Thymus (tissue), 11 donors: Measurements from ENCODE around the gene GRK5. TPM values are rescaled to one million over a fixed set of nuclear protein-coding genes. Genes with fewer than 3 reads are reported as not detected.

Source experiments
- DNase-seq, 9 donors: peaks; one replicate each; pipeline ENCODE4 v3.0.0-alpha.2; 2013; ENCODE audit warnings: low spot score in 9 of 9, low read depth in 6 of 9, missing footprints in 1 of 9
- H3K27ac ChIP-seq, 2 donors: one replicate each; pipeline ENCODE4 v1.5.1; 2013; ENCODE audit warnings: control low read depth in 1 of 2, low read depth in 1 of 2, low read length in 1 of 2, mild to moderate bottlenecking in 1 of 2, moderate library complexity in 1 of 2
- H3K27me3 ChIP-seq, 2 donors: one replicate each; pipeline ENCODE4 v1.5.1; 2013; ENCODE audit warnings: low read length in 1 of 2; ENCODE audit not compliant: control insufficient read depth in 2 of 2, insufficient read depth in 1 of 2
- H3K36me3 ChIP-seq, 2 donors: one replicate each; pipeline ENCODE4 v1.5.1; 2013; ENCODE audit warnings: low read length in 1 of 2, mild to moderate bottlenecking in 1 of 2, moderate library complexity in 1 of 2; ENCODE audit not compliant: control insufficient read depth in 2 of 2, insufficient read depth in 2 of 2
- H3K4me1 ChIP-seq, 2 donors: one replicate each; pipeline ENCODE4 v1.5.1; 2013; ENCODE audit warnings: low read length in 2 of 2; ENCODE audit not compliant: control insufficient read depth in 2 of 2, insufficient read depth in 2 of 2
- H3K4me3 ChIP-seq, 2 donors: one replicate each; pipeline ENCODE4 v1.5.1; 2013; ENCODE audit warnings: low read length in 2 of 2, control low read depth in 1 of 2, mild to moderate bottlenecking in 1 of 2
- H3K9me3 ChIP-seq, 2 donors: one replicate each; pipeline ENCODE4 v1.5.1; 2013; ENCODE audit warnings: low read length in 1 of 2, mild to moderate bottlenecking in 1 of 2; ENCODE audit not compliant: control insufficient read depth in 2 of 2, insufficient read depth in 1 of 2
- WGBS: extraction: QIAGEN DNeasy Blood & Tissue Kit; methylation state at CpG from one replicate; pipeline ENCODE4 v1.1.7; 2013; 5-methylcytosine and 5-hydroxymethylcytosine counted together
- polyA plus RNA-seq: library from polyadenylated mRNA; stranded (reverse); fragments of 200-250 nt; gene quantifications from one replicate; pipeline ENCODE4 v1.2.3, GENCODE V29; 2013
- total RNA-seq: library from RNA; stranded (reverse); fragments of 120-200 nt; gene quantifications from one replicate; pipeline ENCODE4 v1.2.4, GENCODE V29; 2013
- donor health status: healthy.

Gene GRK5
- total and polyA plus RNA-seq, 2 donors: 14.4 to 18.5 TPM

- Histone ChIP-seq H3K4me3 (peak overlapping the region; percentile 40 to 73), H3K4me1 (peaks cover 13 to 27% of the 10 kb centered on the region in 2 donors), H3K27ac (peak overlapping the region; percentile 81 to 94), H3K9me3 (peaks cover 0 to 6% of the 10 kb centered on the region in 2 donors), H3K36me3 (no peaks in the 10 kb centered on the region), H3K27me3 (no peaks in the 10 kb centered on the region)
- DNase-seq: peak in 4 of 9 donors; percentile 33 to 62 (median 34)
- 39% methylated on average over 17 of the region's 17 CpGs for WGBS
Observed at GRCh38 chr10:119205894-119206602, 1.3 kb upstream of the GRK5 start.

GRCh38 chr10:119206603-119207365, 587 bp upstream of the GRK5 start:
- DNase-seq: peak in 7 of 9 donors; percentile 38 to 83 (median 68)
- WGBS: under 1% methylated on average over 97 of the region's 97 CpGs
- H3K36me3 ChIP-seq: no peaks in the 10 kb centered on the region
- H3K4me3 ChIP-seq: peak overlapping the region; percentile 40 to 73
- no peaks in the 10 kb centered on the region for H3K27me3 ChIP-seq
- H3K4me1 ChIP-seq: peaks cover 20 to 32% of the 10 kb centered on the region in 2 donors
- H3K27ac ChIP-seq: peak overlapping the region; percentile 81 to 94
- H3K9me3 ChIP-seq: peaks cover 0 to 6% of the 10 kb centered on the region in 2 donors

- DNase-seq: peak in 6 of 9 donors; percentile 38 to 72 (median 44)
- Histone ChIP-seq H3K36me3 (peaks cover 0 to 3% of the 10 kb centered on the region in 2 donors), H3K27me3 (no peaks in the 10 kb centered on the region), H3K4me3 (peak overlapping the region; percentile 66 to 73), H3K9me3 (peaks cover 0 to 6% of the 10 kb centered on the region in 2 donors), H3K27ac (peak overlapping the region; percentile 76 to 83), H3K4me1 (peaks cover 27 to 43% of the 10 kb centered on the region in 2 donors)
- WGBS: under 1% methylated on average over 59 of the region's 62 CpGs
Observed at GRCh38 chr10:119207713-119208552, 562 bp downstream of the GRK5 start.

GRCh38 chr10:119208553-119208940, 1.2 kb downstream of the GRK5 start:
- WGBS: 4% methylated on average over 3 of the region's 3 CpGs
- peak overlapping the region in 1 of 2 donors; percentile 83 for H3K27ac ChIP-seq
- peak in 3 of 9 donors; percentile 21 to 57 (median 26) for DNase-seq
- H3K4me3 ChIP-seq: peak overlapping the region; percentile 66 to 73
- H3K36me3 ChIP-seq: peaks cover 0 to 3% of the 10 kb centered on the region in 2 donors
- H3K4me1 ChIP-seq: peaks cover 31 to 49% of the 10 kb centered on the region in 2 donors
- no peaks in the 10 kb centered on the region for H3K27me3 ChIP-seq
- peaks cover 0 to 6% of the 10 kb centered on the region in 2 donors for H3K9me3 ChIP-seq

GRCh38 chr10:119209035-119209735, 1.8 kb downstream of the GRK5 start:
- Histone ChIP-seq H3K27ac (peak overlapping the region; percentile 8 to 83), H3K9me3 (peaks cover 0 to 6% of the 10 kb centered on the region in 2 donors), H3K27me3 (no peaks in the 10 kb centered on the region), H3K4me3 (peak overlapping the region; percentile 66 to 73), H3K36me3 (peaks cover 0 to 3% of the 10 kb centered on the region in 2 donors), H3K4me1 (peaks cover 31 to 56% of the 10 kb centered on the region in 2 donors)
- 16% methylated on average over 15 of the region's 15 CpGs for WGBS
- DNase-seq: peak in 7 of 9 donors; percentile 39 to 79 (median 59)

- H3K36me3 ChIP-seq: peaks cover 0 to 3% of the 10 kb centered on the region in 2 donors
- 65% methylated on average over 9 of the region's 9 CpGs for WGBS
- peaks cover 33 to 61% of the 10 kb centered on the region in 2 donors for H3K4me1 ChIP-seq
- peak overlapping the region in 1 of 2 donors; percentile 83 for H3K27ac ChIP-seq
- peaks cover 0 to 6% of the 10 kb centered on the region in 2 donors for H3K9me3 ChIP-seq
- H3K4me3 ChIP-seq: peak overlapping the region; percentile 66 to 73
- H3K27me3 ChIP-seq: no peaks in the 10 kb centered on the region
- DNase-seq: no peak
Observed at GRCh38 chr10:119209736-119210355, 2.5 kb downstream of the GRK5 start.

- 97% methylated on average over 2 of the region's 2 CpGs for whole genome bisulfite sequencing
- Histone ChIP-seq H3K36me3 (peaks cover 0 to 3% of the 10 kb centered on the region in 2 donors), H3K9me3 (peaks cover 0 to 6% of the 10 kb centered on the region in 2 donors), H3K4me3 (no peak overlapping the region), H3K27ac (no peak overlapping the region), H3K4me1 (peaks cover 33 to 65% of the 10 kb centered on the region in 2 donors), H3K27me3 (no peaks in the 10 kb centered on the region)
- DNase-seq: no peak
Observed at GRCh38 chr10:119210633-119211032, 3.3 kb downstream of the GRK5 start.

- no peak for DNase-seq
- Histone ChIP-seq H3K27ac (peak overlapping the region; percentile 84 to 91), H3K27me3 (no peaks in the 10 kb centered on the region), H3K9me3 (peaks cover 0 to 5% of the 10 kb centered on the region in 2 donors), H3K4me1 (peaks cover 33 to 64% of the 10 kb centered on the region in 2 donors), H3K4me3 (no peak overlapping the region), H3K36me3 (peaks cover 0 to 3% of the 10 kb centered on the region in 2 donors)
- 87% methylated on average over 3 of the region's 3 CpGs for WGBS
Observed at GRCh38 chr10:119211176-119211575, 3.8 kb downstream of the GRK5 start.
